Calu3 (cell line): Measurements from ENCODE around the gene APOL6. TPM values are rescaled to one million over a fixed set of nuclear protein-coding genes. Genes with fewer than 3 reads are reported as not detected.
"Not testable (repeated sequence)": the region's sequence is repeated elsewhere in the genome, so short reads cannot be mapped to it uniquely, and the experiment has no call there.

Experiments
- BruUV-seq: library from RNA; stranded (reverse); fragments of 400-500 nt; replicated peaks from 2 replicates; lab custom pipeline; 2021; lab: Mats Ljungman, UMichigan
- CTCF ChIA-PET: fragments of 300-600 bp; sonication (Branson Sonifier 250); formaldehyde crosslinking; loops from one replicate; lab custom pipeline; 2022; ENCODE audit warnings: antibody characterized with exemption; lab: Charles Lee
- DNase-seq: peaks from one replicate; pipeline ENCODE4 v3.0.0; 2022
- H3K27ac Mint-ChIP-seq: one replicate; pipeline ENCODE4 v1.8.0; 2022; ENCODE audit warnings: mixed read lengths; ENCODE audit not compliant: unreplicated experiment
- H3K27me3 Mint-ChIP-seq: one replicate; pipeline ENCODE4 v1.8.0; 2022; ENCODE audit warnings: mixed read lengths; ENCODE audit not compliant: unreplicated experiment
- H3K36me3 Mint-ChIP-seq: one replicate; pipeline ENCODE4 v1.8.0; 2022; ENCODE audit warnings: mild to moderate bottlenecking, moderate library complexity, mixed read lengths; ENCODE audit not compliant: insufficient read depth, unreplicated experiment
- H3K4me1 Mint-ChIP-seq: one replicate; pipeline ENCODE4 v1.8.0; 2022; ENCODE audit warnings: mild to moderate bottlenecking, low read depth, mixed read lengths; ENCODE audit not compliant: unreplicated experiment
- H3K4me3 Mint-ChIP-seq: one replicate; pipeline ENCODE4 v1.8.0; 2022; ENCODE audit warnings: mild to moderate bottlenecking, low read depth, moderate library complexity, mixed read lengths; ENCODE audit not compliant: unreplicated experiment
- H3K9me3 Mint-ChIP-seq: one replicate; pipeline ENCODE4 v1.8.0; 2022; ENCODE audit warnings: low read depth, mixed read lengths; ENCODE audit not compliant: unreplicated experiment
- intact Hi-C: fragments of 100-400 bp; cut with micrococcal nuclease; formaldehyde crosslinking; loops from one replicate; pipeline ENCODE4 v1.10.0; 2022; ENCODE audit not compliant: unreplicated experiment
- total RNA-seq: library from RNA; stranded (reverse); gene quantifications from 2 replicates; pipeline ENCODE4 v1.2.3, GENCODE V29; 2022
- TF ChIP-seq, protein P1 (sequence below): fragments of 200-600 bp; IDR thresholded peaks from one replicate; pipeline ENCODE4 v1.8.0; 2022; ENCODE audit warnings: antibody characterized with exemption; ENCODE audit not compliant: unreplicated experiment

APOL6 gene
- total RNA-seq, 1 experiment from 2014 or later: 24.0 TPM

- TF ChIP-seq, protein P1, sequence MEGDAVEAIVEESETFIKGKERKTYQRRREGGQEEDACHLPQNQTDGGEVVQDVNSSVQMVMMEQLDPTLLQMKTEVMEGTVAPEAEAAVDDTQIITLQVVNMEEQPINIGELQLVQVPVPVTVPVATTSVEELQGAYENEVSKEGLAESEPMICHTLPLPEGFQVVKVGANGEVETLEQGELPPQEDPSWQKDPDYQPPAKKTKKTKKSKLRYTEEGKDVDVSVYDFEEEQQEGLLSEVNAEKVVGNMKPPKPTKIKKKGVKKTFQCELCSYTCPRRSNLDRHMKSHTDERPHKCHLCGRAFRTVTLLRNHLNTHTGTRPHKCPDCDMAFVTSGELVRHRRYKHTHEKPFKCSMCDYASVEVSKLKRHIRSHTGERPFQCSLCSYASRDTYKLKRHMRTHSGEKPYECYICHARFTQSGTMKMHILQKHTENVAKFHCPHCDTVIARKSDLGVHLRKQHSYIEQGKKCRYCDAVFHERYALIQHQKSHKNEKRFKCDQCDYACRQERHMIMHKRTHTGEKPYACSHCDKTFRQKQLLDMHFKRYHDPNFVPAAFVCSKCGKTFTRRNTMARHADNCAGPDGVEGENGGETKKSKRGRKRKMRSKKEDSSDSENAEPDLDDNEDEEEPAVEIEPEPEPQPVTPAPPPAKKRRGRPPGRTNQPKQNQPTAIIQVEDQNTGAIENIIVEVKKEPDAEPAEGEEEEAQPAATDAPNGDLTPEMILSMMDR: no peak
- intact Hi-C loops: no loop called here
- no peaks in the 10 kb centered on the region for H3K9me3 Mint-ChIP-seq
- no peaks in the 10 kb centered on the region for H3K4me1 Mint-ChIP-seq
- BruUV-seq: no TSS peak
- CTCF ChIA-PET: interaction anchor here (1.1 kb wide), 1 partner anchor 62 kb away, joined by 3 read pairs; no protein-coding TSS in a partner anchor
- H3K36me3 Mint-ChIP-seq: no peaks in the 10 kb centered on the region
- no peak for DNase-seq
- no peak overlapping the region for H3K4me3 Mint-ChIP-seq
- peaks cover 19% of the 10 kb centered on the region for H3K27me3 Mint-ChIP-seq
- no peak overlapping the region for H3K27ac Mint-ChIP-seq
Observed at GRCh38 chr22:35690001-35690400, 41.8 kb downstream of the APOL6 start.

GRCh38 chr22:35695202-35695601, 47.0 kb downstream of the APOL6 start:
- no peaks in the 10 kb centered on the region for H3K4me1 Mint-ChIP-seq
- H3K27ac Mint-ChIP-seq: no peak overlapping the region
- DNase-seq: no peak
- TF ChIP-seq, protein P1: no peak
- CTCF ChIA-PET: no interaction called here
- H3K4me3 Mint-ChIP-seq: no peak overlapping the region
- BruUV-seq: no TSS peak
- H3K9me3 Mint-ChIP-seq: no peaks in the 10 kb centered on the region
- no peaks in the 10 kb centered on the region for H3K36me3 Mint-ChIP-seq
- intact Hi-C loops: no loop called here
- H3K27me3 Mint-ChIP-seq: peaks cover 8% of the 10 kb centered on the region

GRCh38 chr22:35697142-35697541, 48.9 kb downstream of the APOL6 start:
- H3K4me1 Mint-ChIP-seq: no peaks in the 10 kb centered on the region
- no TSS peak for BruUV-seq
- H3K36me3 Mint-ChIP-seq: no peaks in the 10 kb centered on the region
- H3K27ac Mint-ChIP-seq: no peak overlapping the region
- TF ChIP-seq, protein P1: no peak
- intact Hi-C loops: no loop called here
- no peak overlapping the region for H3K4me3 Mint-ChIP-seq
- CTCF ChIA-PET: no interaction called here
- no peaks in the 10 kb centered on the region for H3K9me3 Mint-ChIP-seq
- no peaks in the 10 kb centered on the region for H3K27me3 Mint-ChIP-seq
- no peak for DNase-seq

DNA sequence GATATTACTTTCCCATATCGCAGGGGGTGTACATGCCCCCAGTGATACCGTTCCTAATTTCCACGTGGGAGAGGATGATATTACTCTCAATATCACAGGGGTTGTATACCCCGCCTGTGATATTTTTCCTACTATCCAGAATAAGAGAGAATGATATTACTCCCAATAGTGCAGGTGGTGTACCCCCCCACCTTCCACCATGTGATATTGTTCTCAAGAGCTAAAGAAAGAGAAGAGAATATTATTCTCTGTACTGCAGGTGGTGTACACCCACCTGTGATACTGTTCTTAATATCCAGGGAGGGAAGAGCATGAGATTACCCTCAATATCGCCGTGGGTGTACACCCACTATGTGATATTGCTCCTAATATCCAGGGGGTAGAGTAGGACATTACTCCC, 51.6 kb downstream of the APOL6 start:
- H3K27ac Mint-ChIP-seq, DNase-seq, CTCF ChIA-PET, intact Hi-C loops, H3K9me3 Mint-ChIP-seq, BruUV-seq, H3K4me1 Mint-ChIP-seq, H3K36me3 Mint-ChIP-seq, H3K27me3 Mint-ChIP-seq, H3K4me3 Mint-ChIP-seq: not testable (repeated sequence)

DNA sequence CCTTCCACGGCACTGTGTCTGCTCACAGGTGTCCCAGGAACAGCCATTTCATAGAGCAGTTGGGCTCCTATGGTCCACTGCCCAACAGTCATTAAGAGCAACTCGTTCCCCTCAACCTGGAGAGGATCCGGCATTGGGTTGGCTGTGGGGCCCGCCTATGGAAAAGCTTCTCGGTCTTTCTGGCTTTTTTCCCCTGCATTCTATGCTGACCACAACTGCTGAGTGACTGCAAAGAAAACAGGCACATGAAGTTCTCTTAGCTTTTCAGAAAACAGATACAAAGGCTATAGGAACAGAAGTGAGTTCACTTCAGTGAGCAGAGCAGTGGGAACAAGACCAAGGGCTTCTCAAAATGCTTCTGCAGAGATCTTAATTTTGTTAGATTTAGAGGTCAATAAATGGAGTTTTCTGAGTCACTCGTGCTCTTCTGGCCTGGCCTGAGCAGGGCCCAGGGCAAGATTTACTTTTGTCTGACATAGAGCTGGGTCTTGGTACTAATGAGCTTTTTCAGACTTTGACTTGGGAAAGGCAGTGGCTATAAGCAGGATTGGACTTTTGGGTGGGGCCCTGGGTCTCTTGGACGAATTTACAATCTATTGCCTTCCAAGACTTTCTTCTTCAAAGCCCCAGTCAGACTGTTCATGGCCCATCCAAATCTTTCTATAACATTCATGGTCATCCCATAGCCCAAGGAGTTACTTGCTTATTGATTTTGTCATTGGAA, 55.8 kb downstream of the APOL6 start:
- DNase-seq: no peak
- H3K27me3 Mint-ChIP-seq: no peaks in the 10 kb centered on the region
- intact Hi-C loops: no loop called here
- BruUV-seq: no TSS peak
- TF ChIP-seq, protein P1: no peak
- CTCF ChIA-PET: no interaction called here
- H3K4me1 Mint-ChIP-seq: no peaks in the 10 kb centered on the region
- no peak overlapping the region for H3K27ac Mint-ChIP-seq
- no peaks in the 10 kb centered on the region for H3K9me3 Mint-ChIP-seq
- no peak overlapping the region for H3K4me3 Mint-ChIP-seq
- no peaks in the 10 kb centered on the region for H3K36me3 Mint-ChIP-seq
